Thymus (tissue), 11 donors: ENCODE data around the gene AIP. TPM values are rescaled to one million over a fixed set of nuclear protein-coding genes. Genes with fewer than 3 reads are reported as not detected.
A peak's percentile ranks its signal among the peaks of the same experiment; 100 is the strongest.
"Not testable (repeated sequence)": the region's sequence is repeated elsewhere in the genome, so short reads cannot be mapped to it uniquely, and the experiment has no call there.

Experiments used
- DNase-seq, 9 donors: peaks; one replicate each; pipeline ENCODE4 v3.0.0-alpha.2; 2013; ENCODE audit warnings: low spot score in 9 of 9, low read depth in 6 of 9, missing footprints in 1 of 9
- H3K27ac ChIP-seq, 2 donors: one replicate each; pipeline ENCODE4 v1.5.1; 2013; ENCODE audit warnings: control low read depth in 1 of 2, low read depth in 1 of 2, low read length in 1 of 2, mild to moderate bottlenecking in 1 of 2, moderate library complexity in 1 of 2
- H3K27me3 ChIP-seq, 2 donors: one replicate each; pipeline ENCODE4 v1.5.1; 2013; ENCODE audit warnings: low read length in 1 of 2; ENCODE audit not compliant: control insufficient read depth in 2 of 2, insufficient read depth in 1 of 2
- H3K36me3 ChIP-seq, 2 donors: one replicate each; pipeline ENCODE4 v1.5.1; 2013; ENCODE audit warnings: low read length in 1 of 2, mild to moderate bottlenecking in 1 of 2, moderate library complexity in 1 of 2; ENCODE audit not compliant: control insufficient read depth in 2 of 2, insufficient read depth in 2 of 2
- H3K4me1 ChIP-seq, 2 donors: one replicate each; pipeline ENCODE4 v1.5.1; 2013; ENCODE audit warnings: low read length in 2 of 2; ENCODE audit not compliant: control insufficient read depth in 2 of 2, insufficient read depth in 2 of 2
- H3K4me3 ChIP-seq, 2 donors: one replicate each; pipeline ENCODE4 v1.5.1; 2013; ENCODE audit warnings: low read length in 2 of 2, control low read depth in 1 of 2, mild to moderate bottlenecking in 1 of 2
- H3K9me3 ChIP-seq, 2 donors: one replicate each; pipeline ENCODE4 v1.5.1; 2013; ENCODE audit warnings: low read length in 1 of 2, mild to moderate bottlenecking in 1 of 2; ENCODE audit not compliant: control insufficient read depth in 2 of 2, insufficient read depth in 1 of 2
- WGBS: extraction: QIAGEN DNeasy Blood & Tissue Kit; methylation state at CpG from one replicate; pipeline ENCODE4 v1.1.7; 2013; 5-methylcytosine and 5-hydroxymethylcytosine counted together
- polyA plus RNA-seq: library from polyadenylated mRNA; stranded (reverse); fragments of 200-250 nt; gene quantifications from one replicate; pipeline ENCODE4 v1.2.3, GENCODE V29; 2013
- total RNA-seq: library from RNA; stranded (reverse); fragments of 120-200 nt; gene quantifications from one replicate; pipeline ENCODE4 v1.2.4, GENCODE V29; 2013
- donor health status: healthy.

The AIP gene
- total and polyA plus RNA-seq, 2 donors, result 96.4 to 111 TPM

DNA sequence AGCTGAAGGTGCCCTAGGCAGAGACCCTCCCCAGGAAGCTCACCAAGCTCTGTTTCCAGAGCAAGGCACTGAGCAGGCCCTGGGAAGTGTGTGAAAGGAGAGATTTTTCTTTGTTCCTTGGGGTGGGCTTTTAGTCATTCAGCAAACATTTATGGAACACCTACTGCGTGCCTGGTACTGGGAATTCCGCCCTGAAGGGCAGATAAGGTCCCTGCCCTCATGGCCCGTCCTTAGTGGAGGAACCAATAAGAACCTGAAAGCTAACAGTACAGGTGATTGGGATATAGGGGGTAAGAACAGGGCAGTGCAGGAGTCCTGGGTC lies 17.7 kb upstream of the AIP start:
- Histone ChIP-seq H3K9me3 (peaks cover 0 to 7% of the 10 kb centered on the region in 2 donors), H3K4me3 (peak overlapping the region; percentile 90 to 95), H3K27ac (peak overlapping the region; percentile 95 to 99), H3K4me1 (peaks cover 33 to 57% of the 10 kb centered on the region in 2 donors), H3K27me3 (no peaks in the 10 kb centered on the region), H3K36me3 (peaks cover 6 to 7% of the 10 kb centered on the region in 2 donors)
- DNase-seq, result no peak
- 90% methylated on average over 3 of the region's 3 CpGs for WGBS

DNA sequence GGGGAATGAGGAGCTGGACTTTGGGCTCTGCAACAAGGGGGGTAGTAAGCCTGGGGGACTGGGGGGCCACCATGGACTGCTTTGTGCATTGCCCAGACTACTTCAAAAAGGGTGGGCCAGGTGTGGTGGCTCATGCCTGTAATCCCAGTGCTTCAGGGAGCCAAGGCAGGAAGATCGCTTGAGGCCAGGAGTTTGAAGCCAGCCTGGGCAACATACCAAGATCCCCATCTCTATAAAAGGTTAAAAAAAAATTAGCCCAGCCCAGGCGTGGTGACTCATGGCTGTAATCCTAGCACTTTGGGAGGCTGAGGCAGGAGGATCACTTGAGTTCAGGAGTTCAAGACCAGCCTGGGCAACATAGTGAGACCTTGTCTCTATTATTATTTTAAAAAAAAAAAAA lies 17.3 kb upstream of the AIP start:
- not testable (repeated sequence) for H3K27me3 ChIP-seq, H3K9me3 ChIP-seq, H3K36me3 ChIP-seq, DNase-seq
- Histone ChIP-seq H3K4me1 (peaks cover 33 to 57% of the 10 kb centered on the region in 2 donors), H3K27ac (peak overlapping the region; percentile 95 to 99), H3K4me3 (peak overlapping the region; percentile 90 to 95)
- WGBS, result 96% methylated on average over 2 of the region's 2 CpGs

DNA sequence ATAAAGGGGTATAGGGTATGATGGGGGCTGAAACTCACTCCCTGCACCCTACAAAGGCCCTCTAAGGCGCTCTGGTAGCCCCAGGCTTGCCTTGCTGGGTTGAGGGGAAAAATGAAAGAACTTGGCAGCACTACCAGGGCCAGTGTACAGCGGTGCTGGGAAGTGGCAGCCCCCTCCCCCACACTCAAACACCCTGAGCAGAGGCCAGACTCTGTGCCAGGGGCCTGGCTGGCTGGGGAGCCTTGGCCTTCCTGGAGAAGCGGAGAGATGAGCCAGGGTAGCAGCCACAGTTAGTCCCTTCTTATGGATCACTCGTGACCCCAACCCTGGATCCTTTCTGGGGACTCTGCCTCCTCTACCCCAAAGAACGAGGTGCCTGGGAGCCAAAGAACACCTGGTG lies 16.5 kb upstream of the AIP start:
- H3K27me3 ChIP-seq, result no peaks in the 10 kb centered on the region
- 96% methylated on average over 5 of the region's 5 CpGs for WGBS
- no peak overlapping the region for H3K4me3 ChIP-seq
- peaks cover 33 to 57% of the 10 kb centered on the region in 2 donors for H3K4me1 ChIP-seq
- H3K36me3 ChIP-seq, result peaks cover 6 to 7% of the 10 kb centered on the region in 2 donors
- H3K9me3 ChIP-seq, result peaks cover 0 to 7% of the 10 kb centered on the region in 2 donors
- no peak for DNase-seq
- peak overlapping the region; percentile 36 to 52 for H3K27ac ChIP-seq

DNA sequence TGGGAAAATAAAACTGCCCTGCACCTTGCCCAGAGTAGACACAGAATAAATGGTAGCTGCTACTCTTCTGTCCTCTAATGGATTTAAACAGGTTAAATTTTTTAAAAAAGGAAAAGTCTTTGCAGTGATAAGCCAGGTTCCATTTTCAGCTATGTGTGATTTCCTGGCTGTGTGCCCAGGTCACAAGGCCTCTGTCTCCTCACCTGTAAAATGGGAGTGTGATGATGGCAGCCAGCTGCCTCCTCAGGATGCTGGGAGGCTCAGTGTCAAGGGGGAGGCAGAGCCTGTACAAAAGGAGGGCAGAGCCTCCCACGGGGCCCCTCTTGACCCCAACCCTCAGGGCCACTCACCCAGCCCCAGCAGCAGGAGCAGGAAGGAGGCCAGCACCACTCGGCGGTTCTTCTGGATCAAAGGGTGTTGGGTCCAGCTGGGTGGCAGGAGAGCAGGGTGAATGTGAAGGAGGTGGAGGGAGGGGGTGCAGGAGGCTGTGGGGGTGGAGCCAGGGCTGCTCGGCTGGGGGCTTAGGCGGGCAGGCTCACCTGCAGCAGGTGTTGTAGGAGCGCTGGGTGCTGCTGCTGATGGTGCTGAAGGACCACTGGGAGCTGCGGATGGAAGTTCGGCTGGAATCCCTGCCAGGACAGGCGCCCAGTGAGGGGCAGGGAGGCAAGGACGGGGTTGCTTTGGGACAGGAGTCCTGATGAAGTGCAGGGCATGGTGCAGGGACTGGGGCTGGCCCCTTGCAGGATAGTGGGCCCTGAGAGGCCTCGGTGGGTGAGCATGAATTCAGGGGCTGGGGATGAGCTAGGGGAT lies 15.7 kb upstream of the AIP start:
- peaks cover 6 to 7% of the 10 kb centered on the region in 2 donors for H3K36me3 ChIP-seq
- no peaks in the 10 kb centered on the region for H3K27me3 ChIP-seq
- WGBS, result 94% methylated on average over 11 of the region's 11 CpGs
- peaks cover 33 to 57% of the 10 kb centered on the region in 2 donors for H3K4me1 ChIP-seq
- no peak overlapping the region for H3K4me3 ChIP-seq
- H3K9me3 ChIP-seq, result peaks cover 0 to 7% of the 10 kb centered on the region in 2 donors
- H3K27ac ChIP-seq, result peak overlapping the region; percentile 36 to 52
- no peak for DNase-seq

DNA sequence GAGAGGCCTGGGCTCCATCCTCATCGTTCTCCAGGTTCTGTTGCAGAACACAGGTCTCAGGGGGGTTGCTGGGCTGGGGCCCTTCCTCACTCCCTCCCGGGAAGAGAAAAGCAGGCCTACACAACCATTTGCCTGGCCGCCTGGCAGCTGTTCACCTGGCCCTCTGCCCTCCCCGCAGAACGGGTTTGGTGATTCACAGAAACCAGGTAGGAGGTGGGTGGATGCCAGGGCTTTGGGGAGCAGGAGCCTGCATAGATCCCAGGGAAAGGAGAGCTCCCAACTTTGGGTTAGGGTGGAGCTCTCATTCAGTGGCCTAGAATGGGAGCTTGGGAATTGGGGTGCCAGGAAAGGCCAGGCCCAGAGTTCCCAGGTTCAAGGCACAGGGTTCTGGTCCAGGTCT lies 14.8 kb upstream of the AIP start:
- Histone ChIP-seq H3K4me1 (peaks cover 33 to 57% of the 10 kb centered on the region in 2 donors), H3K27ac (peak overlapping the region in 1 of 2 donors; percentile 40), H3K36me3 (peaks cover 6 to 7% of the 10 kb centered on the region in 2 donors), H3K27me3 (no peaks in the 10 kb centered on the region), H3K9me3 (peaks cover 0 to 7% of the 10 kb centered on the region in 2 donors), H3K4me3 (peak overlapping the region; percentile 66 to 95)
- 77% methylated on average over 5 of the region's 5 CpGs for WGBS
- DNase-seq, result no peak

DNA sequence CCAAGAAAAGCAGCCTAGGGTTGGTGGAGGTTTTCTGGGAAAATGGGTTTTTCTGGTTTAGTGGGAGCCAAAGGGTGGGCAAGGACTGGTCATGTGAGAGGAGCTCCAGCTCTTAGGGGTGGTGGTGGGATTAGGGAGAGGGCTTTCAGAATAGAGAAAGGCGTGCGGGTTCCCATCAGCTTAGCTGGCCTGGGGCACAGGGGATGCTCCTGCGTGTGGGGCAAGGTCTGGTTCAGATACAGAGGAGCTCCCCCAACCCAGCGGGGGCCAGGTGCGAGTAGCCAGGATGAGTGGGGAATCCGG lies 14.4 kb upstream of the AIP start:
- H3K4me3 ChIP-seq, result peak overlapping the region; percentile 66 to 95
- no peak for DNase-seq
- WGBS, result 7% methylated on average over 6 of the region's 6 CpGs
- peaks cover 6 to 7% of the 10 kb centered on the region in 2 donors for H3K36me3 ChIP-seq
- H3K9me3 ChIP-seq, result peaks cover 0 to 7% of the 10 kb centered on the region in 2 donors
- peak overlapping the region; percentile 62 to 80 for H3K27ac ChIP-seq
- peaks cover 33 to 57% of the 10 kb centered on the region in 2 donors for H3K4me1 ChIP-seq
- H3K27me3 ChIP-seq, result no peaks in the 10 kb centered on the region

DNA sequence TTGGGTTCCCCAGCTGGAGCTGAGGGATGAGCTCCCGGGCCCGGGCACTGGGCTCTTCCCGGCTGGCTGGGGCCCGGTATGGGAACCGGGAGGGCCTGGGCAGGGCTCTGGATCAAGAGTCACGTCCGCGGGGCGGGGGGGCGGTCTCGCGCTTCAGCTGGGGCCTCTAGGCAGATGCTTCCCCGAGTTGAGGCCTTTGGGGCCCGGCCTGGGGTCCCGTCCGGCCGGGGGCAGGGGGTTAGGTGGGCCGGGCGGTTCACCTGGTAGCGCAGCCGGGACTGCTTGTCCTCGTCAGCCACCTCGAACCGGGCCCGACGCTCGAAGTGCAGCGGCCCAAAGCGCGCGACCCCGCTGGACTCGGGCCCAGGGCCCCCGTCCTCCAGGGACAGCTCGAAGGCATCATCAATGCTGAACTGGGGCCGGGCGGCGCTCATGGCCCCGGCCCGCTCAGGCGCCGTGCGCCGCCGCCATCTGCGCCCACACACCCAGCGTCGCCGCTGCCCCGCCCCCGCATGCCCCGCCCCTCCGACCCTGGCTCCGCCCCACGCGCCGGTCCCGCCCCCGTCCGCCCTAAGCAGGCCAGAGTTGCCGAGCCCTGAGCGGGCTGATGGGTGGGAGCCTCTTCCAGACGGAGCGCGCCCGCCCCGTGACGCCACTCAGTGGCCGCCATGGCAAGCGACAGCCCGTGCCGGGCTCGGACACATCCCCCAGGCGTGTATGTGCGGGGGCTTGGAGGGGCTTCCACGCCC lies 13.9 kb upstream of the AIP start, which contains the start of gene TMEM134:
Gene TMEM134, minus strand, starts transcription at position 493 of the 749 bp plus-strand sequence. Its CDS starts 59 bp downstream, at position 434.
- Histone ChIP-seq H3K9me3 (peaks cover 0 to 7% of the 10 kb centered on the region in 2 donors), H3K27ac (peak within 1 kb of the TSS; percentile 80 to 83), H3K36me3 (peaks cover 6 to 7% of the 10 kb centered on the region in 2 donors), H3K4me1 (peaks cover 31 to 52% of the 10 kb centered on the region in 2 donors), H3K27me3 (no peaks in the 10 kb centered on the region), H3K4me3 (peak within 1 kb of the TSS; percentile 66 to 95)
- DNase-seq, result peak in 7 of 9 donors; percentile 75 to 94 (median 86)
- under 1% methylated on average over 76 of the region's 76 CpGs for WGBS

DNA sequence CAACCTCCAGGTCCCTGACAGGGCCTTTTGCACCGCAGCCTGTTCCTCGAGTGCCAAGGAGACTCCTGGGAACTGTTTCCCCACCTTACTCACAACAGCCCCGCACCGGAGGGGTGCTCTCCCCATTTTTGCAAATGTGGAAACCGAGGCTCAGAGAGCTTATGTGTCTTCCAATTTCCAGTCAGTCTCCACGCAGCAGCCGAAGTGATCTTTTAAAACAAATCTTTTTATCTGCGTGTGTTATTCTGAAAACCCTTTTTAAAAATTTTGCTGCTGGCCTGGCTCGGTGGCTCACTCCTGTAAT lies 13.4 kb upstream of the AIP start:
- DNase-seq, result no peak
- H3K27ac ChIP-seq, result peak overlapping the region; percentile 69 to 83
- 25% methylated on average over 9 of the region's 9 CpGs for WGBS

DNA sequence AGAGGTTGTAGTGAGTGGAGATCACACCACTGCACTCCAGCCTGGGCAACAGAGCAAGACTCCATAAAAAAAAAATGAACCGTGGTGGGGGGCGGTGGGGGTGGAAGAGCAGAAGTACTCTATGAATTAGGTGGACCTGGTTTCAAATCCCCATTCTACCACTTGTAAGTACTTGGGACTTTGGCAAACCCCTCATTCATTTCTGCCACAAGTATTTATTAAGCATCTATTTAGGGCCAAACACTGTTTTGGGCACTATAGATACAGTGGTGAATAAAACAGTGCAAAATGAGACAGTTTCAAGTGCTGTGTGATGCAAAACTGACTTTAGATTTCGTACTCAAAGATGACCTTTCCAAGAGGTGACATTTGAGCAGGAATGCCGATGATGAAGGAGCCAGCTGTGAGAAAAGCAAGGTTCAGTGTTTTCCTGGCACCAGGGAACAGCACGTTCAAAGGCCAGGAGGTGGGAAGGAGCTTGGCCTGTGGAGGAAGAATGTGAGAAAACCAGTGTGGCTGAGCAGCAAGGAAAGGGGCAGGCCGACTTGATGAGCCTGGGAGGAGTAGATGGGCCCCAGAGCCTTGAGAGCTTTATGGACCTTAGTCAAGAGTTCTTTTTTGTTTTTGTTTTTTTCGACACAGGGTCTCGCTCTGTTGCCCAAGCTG lies 12.4 kb upstream of the AIP start:
- Histone ChIP-seq H3K9me3 (no peaks in the 10 kb centered on the region), H3K27ac (no peak overlapping the region), H3K36me3 (peaks cover 6 to 7% of the 10 kb centered on the region in 2 donors), H3K4me1 (peaks cover 22 to 39% of the 10 kb centered on the region in 2 donors), H3K27me3 (no peaks in the 10 kb centered on the region), H3K4me3 (no peak overlapping the region)
- 96% methylated on average over 8 of the region's 8 CpGs for WGBS
- no peak for DNase-seq

More for the DNA sequence above, 13.4 kb upstream of the AIP start:
- Histone ChIP-seq H3K4me1 (peaks cover 26 to 46% of the 10 kb centered on the region in 2 donors), H3K9me3 (peaks cover 0 to 7% of the 10 kb centered on the region in 2 donors), H3K27me3 (no peaks in the 10 kb centered on the region), H3K4me3 (peak overlapping the region; percentile 59 to 95), H3K36me3 (peaks cover 6 to 7% of the 10 kb centered on the region in 2 donors)
